Sigmoid colon (tissue), 4 donors: ENCODE results near the gene MAX.

Experiments
- EP300 ChIP-seq, 4 donors: sonication (generic); formaldehyde crosslinking; IDR thresholded peaks; one replicate each; pipeline ENCODE4 v1.6.1; 2017; ENCODE audit warnings: antibody characterized with exemption in 4 of 4
- POLR2A ChIP-seq, 2 donors: fragments of 450-650 bp; IDR thresholded peaks; one replicate each; pipeline ENCODE4 v1.6.1; 2016; ENCODE audit warnings: antibody characterized with exemption in 2 of 2, mild to moderate bottlenecking in 2 of 2, moderate library complexity in 2 of 2
- POLR2AphosphoS5 ChIP-seq, 4 donors: sonication (generic); formaldehyde crosslinking; IDR thresholded peaks; one replicate each; pipeline ENCODE4 v1.6.1; 2017; ENCODE audit warnings: antibody characterized with exemption in 4 of 4
- TF ChIP-seq, protein P1 (sequence below), 4 experiments: fragments of 450-650 bp in 3 of 4; fragments of 200-600 bp in 1 of 4; IDR thresholded peaks; one replicate each; pipeline ENCODE4 v1.5.1; 2016 to 2019; ENCODE audit warnings: antibody characterized with exemption in 4 of 4, mild to moderate bottlenecking in 3 of 4, moderate library complexity in 2 of 4

GRCh38 chr14:65070471-65070976 is 31.8 kb downstream of the MAX start:
- TF ChIP-seq POLR2A (IDR thresholded peaks at IDR 0.05) (no peak), POLR2AphosphoS5 (IDR thresholded peaks at IDR 0.05) (peak in 2 of 4 donors; percentile 6 to 31), EP300 (IDR thresholded peaks at IDR 0.05) (no peak)
- TF ChIP-seq, protein P1, sequence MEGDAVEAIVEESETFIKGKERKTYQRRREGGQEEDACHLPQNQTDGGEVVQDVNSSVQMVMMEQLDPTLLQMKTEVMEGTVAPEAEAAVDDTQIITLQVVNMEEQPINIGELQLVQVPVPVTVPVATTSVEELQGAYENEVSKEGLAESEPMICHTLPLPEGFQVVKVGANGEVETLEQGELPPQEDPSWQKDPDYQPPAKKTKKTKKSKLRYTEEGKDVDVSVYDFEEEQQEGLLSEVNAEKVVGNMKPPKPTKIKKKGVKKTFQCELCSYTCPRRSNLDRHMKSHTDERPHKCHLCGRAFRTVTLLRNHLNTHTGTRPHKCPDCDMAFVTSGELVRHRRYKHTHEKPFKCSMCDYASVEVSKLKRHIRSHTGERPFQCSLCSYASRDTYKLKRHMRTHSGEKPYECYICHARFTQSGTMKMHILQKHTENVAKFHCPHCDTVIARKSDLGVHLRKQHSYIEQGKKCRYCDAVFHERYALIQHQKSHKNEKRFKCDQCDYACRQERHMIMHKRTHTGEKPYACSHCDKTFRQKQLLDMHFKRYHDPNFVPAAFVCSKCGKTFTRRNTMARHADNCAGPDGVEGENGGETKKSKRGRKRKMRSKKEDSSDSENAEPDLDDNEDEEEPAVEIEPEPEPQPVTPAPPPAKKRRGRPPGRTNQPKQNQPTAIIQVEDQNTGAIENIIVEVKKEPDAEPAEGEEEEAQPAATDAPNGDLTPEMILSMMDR (IDR thresholded peaks at IDR 0.05): no peak
